Left ventricle myocardium inferior (tissue), 1 donor: ENCODE results near the gene PNLIPRP2. TPM values are rescaled to one million over a fixed set of nuclear protein-coding genes. Genes with fewer than 3 reads are reported as not detected.
A peak's percentile ranks its signal among the peaks of the same experiment; 100 is the strongest.

Source experiments
- DNase-seq: peaks from one replicate; pipeline ENCODE4 v3.0.0-alpha.2; 2020
- H3K27ac ChIP-seq: fragments of 200-600 bp; replicated peaks from 2 replicates; pipeline ENCODE4 v1.8.0; 2021
- H3K27me3 ChIP-seq: fragments of 200-600 bp; 2 replicates; pipeline ENCODE4 v1.8.0; 2021; ENCODE audit warnings: low read depth
- H3K36me3 ChIP-seq: fragments of 200-600 bp; 2 replicates; pipeline ENCODE4 v1.8.0; 2021
- H3K4me1 ChIP-seq: fragments of 200-600 bp; 2 replicates; pipeline ENCODE4 v1.8.0; 2021
- H3K4me3 ChIP-seq: fragments of 200-600 bp; 2 replicates; pipeline ENCODE4 v1.8.0; 2021; ENCODE audit warnings: mild to moderate bottlenecking, moderate library complexity
- H3K9me3 ChIP-seq: fragments of 200-600 bp; replicated peaks from 2 replicates; pipeline ENCODE4 v1.8.0; 2021
- CTCF ChIP-seq: fragments of 200-600 bp; IDR thresholded peaks from 2 replicates; pipeline ENCODE4 v1.8.0; 2021; ENCODE audit warnings: antibody characterized with exemption, mild to moderate bottlenecking, borderline replicate concordance
- intact Hi-C: fragments of 100-400 bp; cut with micrococcal nuclease; formaldehyde crosslinking; loops from one replicate; pipeline ENCODE4 v1.11.0; 2022
- total RNA-seq: library from RNA; stranded (reverse); fragmentation: NEBNext Ultra II Directional; extraction: Animal tissue kit (Norgen Biotek cat#: 25700); gene quantifications from one replicate; pipeline ENCODE4 v1.2.1, GENCODE V29; 2021
- donor health status: DM: no; HTN: yes; CAD: no; lungs with severe emphysema.

PNLIPRP2 gene
- total RNA-seq, 1 donor from 2014 or later, result not detected

DNA sequence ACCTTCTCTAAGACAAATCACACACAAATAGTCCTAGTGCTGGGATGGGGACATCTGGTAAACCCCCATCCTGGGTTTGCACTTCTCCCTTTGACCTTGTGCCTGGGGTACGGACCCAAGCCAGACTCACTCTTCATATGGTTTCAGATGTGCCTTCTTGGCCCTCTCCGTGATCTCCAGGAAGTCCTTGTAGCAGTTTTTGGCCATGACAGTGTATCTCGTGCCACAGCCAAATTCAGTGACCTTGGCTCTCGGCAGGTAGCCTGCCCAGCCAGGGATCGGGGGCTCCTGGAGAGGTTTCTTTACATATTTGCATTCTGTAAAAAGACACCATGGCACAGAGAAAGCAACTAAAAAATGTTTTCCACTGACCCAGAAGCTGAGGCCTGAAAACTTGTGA is 43.9 kb downstream of the PNLIPRP2 start:
- Histone ChIP-seq H3K4me3 (no peak overlapping the region), H3K27me3 (peaks cover 51% of the 10 kb centered on the region), H3K36me3 (no peaks in the 10 kb centered on the region), H3K9me3 (peaks cover 4% of the 10 kb centered on the region), H3K4me1 (peaks cover under 1% of the 10 kb centered on the region), H3K27ac (peak overlapping the region; percentile 43)
- intact Hi-C loops, result no loop called here
- no peak for DNase-seq
- TF ChIP-seq CTCF, result no peak

GRCh38 chr10:116665541-116666125 is 44.9 kb downstream of the PNLIPRP2 start:
- no peak for TF ChIP-seq CTCF
- peak overlapping the region; percentile 40 for H3K4me3 ChIP-seq
- peaks cover 4% of the 10 kb centered on the region for H3K9me3 ChIP-seq
- H3K27me3 ChIP-seq, result peaks cover 61% of the 10 kb centered on the region
- peaks cover 4% of the 10 kb centered on the region for H3K4me1 ChIP-seq
- DNase-seq, result peak; percentile 45
- H3K36me3 ChIP-seq, result no peaks in the 10 kb centered on the region
- peak overlapping the region; percentile 43 for H3K27ac ChIP-seq
- intact Hi-C loops, result no loop called here

GRCh38 chr10:116667484-116667883 is 46.7 kb downstream of the PNLIPRP2 start:
- Histone ChIP-seq H3K4me3 (no peak overlapping the region), H3K9me3 (peaks cover 4% of the 10 kb centered on the region), H3K27ac (no peak overlapping the region), H3K27me3 (peaks cover 53% of the 10 kb centered on the region), H3K4me1 (peaks cover 4% of the 10 kb centered on the region), H3K36me3 (peaks cover 6% of the 10 kb centered on the region)
- DNase-seq, result no peak
- TF ChIP-seq CTCF, result no peak
- intact Hi-C loops, result no loop called here

DNA sequence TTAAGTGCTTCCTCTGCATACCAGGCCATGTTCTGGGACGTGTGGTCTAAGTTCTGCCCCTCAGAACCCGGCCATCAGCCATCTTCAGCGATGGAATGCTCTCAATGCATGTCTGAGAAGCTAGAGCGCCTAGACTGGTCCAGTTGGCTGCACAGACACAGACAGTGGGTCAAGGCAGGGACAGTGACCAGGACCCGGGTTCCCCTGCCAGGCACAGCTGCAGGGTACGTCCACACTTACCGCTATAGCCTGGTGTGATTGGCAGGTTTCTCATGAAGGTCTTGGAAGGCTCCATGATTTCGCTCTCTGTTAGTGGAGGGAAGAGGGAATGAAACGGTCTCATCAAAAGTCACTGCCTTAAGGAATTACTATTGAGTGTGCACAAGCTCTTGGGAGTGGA is 47.3 kb downstream of the PNLIPRP2 start:
- intact Hi-C loops, result no loop called here
- peaks cover 4% of the 10 kb centered on the region for H3K4me1 ChIP-seq
- DNase-seq, result no peak
- H3K4me3 ChIP-seq, result no peak overlapping the region
- H3K27me3 ChIP-seq, result peaks cover 53% of the 10 kb centered on the region
- peaks cover 4% of the 10 kb centered on the region for H3K9me3 ChIP-seq
- no peak for TF ChIP-seq CTCF
- peaks cover 12% of the 10 kb centered on the region for H3K36me3 ChIP-seq
- no peak overlapping the region for H3K27ac ChIP-seq

GRCh38 chr10:116668446-116668845 is 47.7 kb downstream of the PNLIPRP2 start:
- no peak overlapping the region for H3K27ac ChIP-seq
- intact Hi-C loops, result no loop called here
- DNase-seq, result no peak
- H3K4me3 ChIP-seq, result no peak overlapping the region
- H3K27me3 ChIP-seq, result peaks cover 49% of the 10 kb centered on the region
- H3K36me3 ChIP-seq, result peaks cover 16% of the 10 kb centered on the region
- TF ChIP-seq CTCF, result no peak
- H3K9me3 ChIP-seq, result peaks cover 4% of the 10 kb centered on the region
- peaks cover 4% of the 10 kb centered on the region for H3K4me1 ChIP-seq
